ENCODE results near the gene LRCH4. TPM values are rescaled to one million over a fixed set of nuclear protein-coding genes. Genes with fewer than 3 reads are reported as not detected.
A peak's percentile ranks its signal among the peaks of the same experiment; 100 is the strongest.

Gene LRCH4
- total RNA-seq, 1 donor from 2014 or later = 64.5 TPM

DNA sequence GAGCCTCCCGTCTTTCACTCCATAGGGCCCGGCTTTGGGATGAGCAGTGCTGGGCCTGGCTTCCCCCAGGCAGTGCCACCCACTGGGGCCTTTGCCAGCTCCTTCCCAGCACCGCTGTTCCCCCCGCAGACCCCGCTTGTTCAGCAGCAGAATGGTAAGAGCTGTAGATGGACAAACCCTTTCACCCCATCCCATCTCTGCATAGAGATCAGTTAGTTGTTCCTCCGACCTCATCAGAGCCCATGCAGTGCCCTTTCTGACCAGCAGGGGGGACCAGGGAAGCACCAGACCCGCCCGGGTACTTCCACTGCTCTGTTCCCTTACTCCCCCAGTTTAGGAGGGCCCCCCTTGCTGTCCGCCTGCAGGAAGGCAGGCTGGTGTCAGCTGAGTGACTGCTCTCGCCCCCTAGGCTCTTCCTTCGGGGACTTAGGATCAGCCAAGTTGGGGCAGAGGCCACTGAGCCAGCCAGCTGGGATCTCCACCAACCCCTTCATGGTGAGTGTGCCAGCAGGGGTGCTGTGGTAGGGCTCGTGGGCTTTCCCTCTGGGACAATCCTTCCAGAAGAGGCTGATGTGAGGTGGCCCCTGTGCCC is 22.0 kb downstream of the LRCH4 start:
- peaks cover 18% of the 10 kb centered on the region for H3K4me1 Mint-ChIP-seq (ENCODE audit: unreplicated experiment)
- peak; percentile 93 for TF ChIP-seq CTCF (conservative IDR thresholded peaks at IDR 0.05)
- no peaks in the 10 kb centered on the region for H3K27me3 Mint-ChIP-seq
- no peaks in the 10 kb centered on the region for H3K36me3 Mint-ChIP-seq
- DNase-seq (ENCODE audit: extremely low spot score, unreplicated experiment) = peak; percentile 82
- peak overlapping the region; percentile 58 for H3K27ac Mint-ChIP-seq
- H3K9me3 Mint-ChIP-seq = no peaks in the 10 kb centered on the region
- H3K4me3 Mint-ChIP-seq = no peak overlapping the region

DNA sequence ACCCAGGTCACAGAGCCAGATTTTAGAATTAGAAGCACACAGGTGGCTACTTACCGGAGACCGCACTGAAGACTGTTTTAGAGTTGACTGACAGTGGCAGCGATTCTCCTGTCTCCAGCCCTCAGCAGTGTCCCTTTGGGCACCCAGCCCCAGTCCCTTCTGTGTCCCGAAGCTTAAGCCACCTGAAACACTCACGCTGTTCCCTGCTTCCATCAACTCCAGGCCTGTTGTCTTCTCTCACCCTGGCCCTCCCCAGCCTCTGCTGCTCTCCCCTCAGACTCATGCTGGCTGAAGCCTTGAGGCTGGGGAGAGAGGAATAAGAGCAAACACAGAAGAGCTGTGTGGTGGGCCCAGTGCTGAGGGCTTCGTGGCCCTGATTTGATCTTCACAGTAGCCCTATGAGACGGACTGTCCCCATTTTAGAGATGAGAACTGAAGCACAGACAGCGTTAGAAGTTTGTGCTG is 22.8 kb downstream of the LRCH4 start:
- peaks cover 13% of the 10 kb centered on the region for H3K4me1 Mint-ChIP-seq (ENCODE audit: unreplicated experiment)
- H3K36me3 Mint-ChIP-seq = no peaks in the 10 kb centered on the region
- no peaks in the 10 kb centered on the region for H3K27me3 Mint-ChIP-seq
- no peak overlapping the region for H3K27ac Mint-ChIP-seq
- DNase-seq (ENCODE audit: extremely low spot score, unreplicated experiment) = no peak
- H3K4me3 Mint-ChIP-seq = no peak overlapping the region
- no peaks in the 10 kb centered on the region for H3K9me3 Mint-ChIP-seq
- TF ChIP-seq CTCF (conservative IDR thresholded peaks at IDR 0.05) = no peak

DNA sequence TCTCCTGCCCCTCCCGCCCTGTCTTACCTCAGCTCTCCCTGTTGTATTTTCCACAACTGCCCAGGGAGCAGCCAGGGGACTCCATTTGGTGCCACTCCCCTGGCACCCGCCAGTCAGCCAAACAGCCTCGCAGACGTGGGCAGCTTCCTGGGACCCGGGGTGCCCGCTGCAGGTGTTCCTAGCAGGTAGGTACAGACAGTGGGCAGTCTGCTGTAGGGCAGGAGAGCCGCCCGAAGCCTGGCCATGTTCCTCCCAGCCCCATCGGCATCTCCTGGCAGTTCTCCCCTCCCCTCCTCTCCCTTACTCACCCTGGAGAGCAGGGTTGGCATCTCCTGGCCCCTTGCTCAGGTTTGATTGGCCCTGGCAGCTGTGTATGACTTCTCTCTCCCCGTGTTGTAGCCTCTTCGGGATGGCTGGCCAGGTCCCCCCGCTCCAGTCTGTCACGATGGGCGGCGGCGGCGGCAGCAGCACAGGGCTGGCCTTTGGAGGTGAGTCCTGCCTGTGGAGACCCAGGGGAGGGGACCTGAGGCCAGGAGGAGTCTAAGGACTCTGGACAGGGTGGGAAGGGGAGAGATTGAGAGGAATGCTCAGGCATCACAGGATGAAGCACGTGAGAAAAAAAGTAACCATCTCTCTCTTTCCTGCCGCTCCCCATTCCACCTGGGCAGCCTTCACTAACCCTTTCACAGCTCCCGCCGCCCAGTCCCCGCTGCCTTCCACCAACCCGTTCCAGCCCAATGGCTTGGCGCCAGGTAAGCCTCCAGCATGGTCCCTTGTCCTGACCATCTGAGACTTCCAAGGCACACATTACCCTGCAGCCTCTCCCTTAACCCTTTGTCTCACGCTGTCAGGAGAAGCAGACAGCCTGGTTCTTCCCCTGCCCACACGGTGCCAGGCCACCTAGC is 23.5 kb downstream of the LRCH4 start:
- Mint-ChIP-seq H3K9me3 (no peaks in the 10 kb centered on the region), H3K4me3 (no peak overlapping the region), H3K27ac (no peak overlapping the region), H3K4me1 (ENCODE audit: unreplicated experiment) (peaks cover 13% of the 10 kb centered on the region), H3K36me3 (no peaks in the 10 kb centered on the region), H3K27me3 (no peaks in the 10 kb centered on the region)
- no peak for TF ChIP-seq CTCF (conservative IDR thresholded peaks at IDR 0.05)
- DNase-seq (ENCODE audit: extremely low spot score, unreplicated experiment) = no peak

DNA sequence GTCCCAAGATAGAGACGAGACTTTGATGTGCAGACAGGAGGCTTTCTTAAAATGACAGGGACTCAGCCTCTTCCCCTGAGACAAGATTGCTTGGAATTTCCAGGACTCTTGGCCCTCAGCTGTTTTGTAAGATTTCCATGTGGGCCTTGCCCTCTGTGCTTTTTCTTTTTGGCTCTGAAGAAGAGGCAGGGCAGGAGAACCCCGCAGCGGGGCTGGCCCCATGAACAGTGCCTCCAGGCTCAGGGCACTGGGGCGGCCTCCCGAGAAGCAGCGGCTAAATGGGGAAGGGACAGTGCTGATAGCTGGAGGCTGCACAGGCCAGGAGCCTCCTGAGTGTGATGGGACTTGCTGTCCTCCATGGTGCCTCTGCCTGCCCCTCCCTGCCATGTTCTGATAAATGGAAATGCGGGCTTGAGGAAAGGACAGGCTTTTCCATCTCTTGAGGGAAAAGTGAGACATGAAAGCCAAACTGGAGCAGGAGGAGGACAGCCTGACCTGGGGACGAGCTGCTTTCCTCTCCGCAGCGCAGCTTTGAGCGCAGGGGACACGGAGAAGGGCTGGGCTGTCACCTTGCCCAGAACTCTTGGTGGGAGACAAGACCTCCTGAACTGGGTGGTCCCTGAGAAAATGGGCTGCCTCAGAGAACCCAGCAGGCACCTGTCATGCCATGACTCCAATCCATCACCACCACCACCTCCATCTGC is 24.3 kb downstream of the LRCH4 start:
- Mint-ChIP-seq H3K36me3 (peaks cover under 1% of the 10 kb centered on the region), H3K27ac (no peak overlapping the region), H3K4me3 (no peak overlapping the region), H3K27me3 (no peaks in the 10 kb centered on the region), H3K9me3 (no peaks in the 10 kb centered on the region), H3K4me1 (ENCODE audit: unreplicated experiment) (peaks cover 11% of the 10 kb centered on the region)
- DNase-seq (ENCODE audit: extremely low spot score, unreplicated experiment) = no peak
- TF ChIP-seq CTCF (conservative IDR thresholded peaks at IDR 0.05) = no peak

- no peak for DNase-seq (ENCODE audit: extremely low spot score, unreplicated experiment)
- Mint-ChIP-seq H3K9me3 (no peaks in the 10 kb centered on the region), H3K27me3 (no peaks in the 10 kb centered on the region), H3K4me3 (no peak overlapping the region), H3K27ac (no peak overlapping the region), H3K4me1 (ENCODE audit: unreplicated experiment) (peaks cover 5% of the 10 kb centered on the region), H3K36me3 (peaks cover 9% of the 10 kb centered on the region)
- no peak for TF ChIP-seq CTCF (conservative IDR thresholded peaks at IDR 0.05)
Measured at GRCh38 chr7:100559127-100559526, 26.8 kb downstream of the LRCH4 start.
